WERI-Rb-1 (cell line): ENCODE results near the gene ACE2.

Experiments
- DNase-seq: peaks from one replicate; pipeline ENCODE4 v3.0.0-alpha.2; 2020
- H3K27ac ChIP-seq: fragments of 250-450 bp; sonication (Bioruptor Pico); 2 replicates; pipeline ENCODE4 v1.5.1; 2020; ENCODE audit warnings: mild to moderate bottlenecking, moderate library complexity
- H3K27me3 ChIP-seq: fragments of 250-450 bp; sonication (Bioruptor Pico); 2 replicates; pipeline ENCODE4 v1.5.1; 2021; ENCODE audit warnings: mild to moderate bottlenecking, low read depth, moderate library complexity; ENCODE audit not compliant: insufficient read depth, severe bottlenecking
- H3K36me3 ChIP-seq: fragments of 250-450 bp; sonication (Bioruptor Pico); 2 replicates; pipeline ENCODE4 v1.5.1; 2020; ENCODE audit warnings: mild to moderate bottlenecking, moderate library complexity
- H3K4me3 ChIP-seq: 2 replicates; pipeline ENCODE4 v1.5.1; 2011; ENCODE audit warnings: low read depth, mild to moderate bottlenecking, control low read depth, low read length
- H3K9me3 ChIP-seq: fragments of 250-450 bp; sonication (Bioruptor Pico); 2 replicates; pipeline ENCODE4 v1.5.1; 2021; ENCODE audit warnings: mild to moderate bottlenecking, moderate library complexity; ENCODE audit not compliant: severe bottlenecking
- TF ChIP-seq, protein P1 (sequence below): IDR thresholded peaks from 2 replicates; pipeline ENCODE4 v1.5.1; 2011; ENCODE audit warnings: low read depth, mild to moderate bottlenecking, control low read depth, inconsistent platforms, low read length

Gene ACE2

DNA sequence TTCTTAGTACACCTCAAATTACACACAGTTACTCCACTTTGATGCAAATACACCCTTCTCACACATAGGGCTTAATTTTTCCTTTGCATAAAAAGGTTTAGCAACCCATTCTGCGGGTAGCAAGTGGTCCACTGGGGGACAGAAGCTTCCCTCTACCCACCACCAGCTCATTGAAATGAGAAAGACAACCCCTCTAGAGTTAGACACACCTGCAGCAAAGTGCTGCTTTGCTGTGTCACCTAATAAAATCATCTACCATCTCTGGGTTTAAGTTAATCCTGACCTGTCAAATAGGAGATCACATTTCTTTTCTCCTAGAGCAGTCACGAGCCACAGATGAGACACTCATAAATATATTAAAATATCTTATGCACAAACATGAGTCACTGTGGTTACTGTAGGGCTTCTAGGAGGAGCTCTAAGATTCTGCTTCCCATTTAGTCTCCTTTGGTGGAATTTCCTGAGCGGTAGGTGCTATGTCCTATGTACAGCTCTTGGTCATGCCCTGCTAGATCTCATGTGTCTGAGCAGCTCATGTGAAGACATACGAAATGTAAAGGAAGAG is 88.3 kb downstream of the ACE2 start:
- no peak for DNase-seq
- TF ChIP-seq, protein P1, sequence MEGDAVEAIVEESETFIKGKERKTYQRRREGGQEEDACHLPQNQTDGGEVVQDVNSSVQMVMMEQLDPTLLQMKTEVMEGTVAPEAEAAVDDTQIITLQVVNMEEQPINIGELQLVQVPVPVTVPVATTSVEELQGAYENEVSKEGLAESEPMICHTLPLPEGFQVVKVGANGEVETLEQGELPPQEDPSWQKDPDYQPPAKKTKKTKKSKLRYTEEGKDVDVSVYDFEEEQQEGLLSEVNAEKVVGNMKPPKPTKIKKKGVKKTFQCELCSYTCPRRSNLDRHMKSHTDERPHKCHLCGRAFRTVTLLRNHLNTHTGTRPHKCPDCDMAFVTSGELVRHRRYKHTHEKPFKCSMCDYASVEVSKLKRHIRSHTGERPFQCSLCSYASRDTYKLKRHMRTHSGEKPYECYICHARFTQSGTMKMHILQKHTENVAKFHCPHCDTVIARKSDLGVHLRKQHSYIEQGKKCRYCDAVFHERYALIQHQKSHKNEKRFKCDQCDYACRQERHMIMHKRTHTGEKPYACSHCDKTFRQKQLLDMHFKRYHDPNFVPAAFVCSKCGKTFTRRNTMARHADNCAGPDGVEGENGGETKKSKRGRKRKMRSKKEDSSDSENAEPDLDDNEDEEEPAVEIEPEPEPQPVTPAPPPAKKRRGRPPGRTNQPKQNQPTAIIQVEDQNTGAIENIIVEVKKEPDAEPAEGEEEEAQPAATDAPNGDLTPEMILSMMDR: no peak
- Histone ChIP-seq H3K4me3 (no peak overlapping the region), H3K36me3 (no peaks in the 10 kb centered on the region), H3K27me3 (peaks cover 14% of the 10 kb centered on the region), H3K27ac (no peak overlapping the region), H3K9me3 (no peaks in the 10 kb centered on the region)

DNA sequence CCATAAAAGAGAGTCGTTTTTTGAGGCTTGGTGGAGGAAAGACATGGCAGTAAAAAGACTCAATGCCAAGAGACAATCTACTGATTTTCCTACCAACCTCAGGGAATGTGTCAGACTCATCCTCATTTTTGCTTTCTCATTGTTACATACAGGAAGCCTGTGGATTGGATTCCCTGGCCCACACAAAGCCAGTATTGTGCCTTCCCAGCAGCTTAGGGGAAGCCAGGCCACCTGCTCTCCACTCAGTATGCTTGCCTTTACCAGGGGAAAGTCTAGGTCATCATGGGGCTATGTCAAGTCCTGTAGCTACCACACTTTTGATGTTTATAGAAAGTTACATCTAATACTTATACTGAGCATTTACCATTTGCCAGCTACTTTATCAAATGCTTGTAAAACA is 89.2 kb downstream of the ACE2 start:
- Histone ChIP-seq H3K27ac (no peak overlapping the region), H3K9me3 (no peaks in the 10 kb centered on the region), H3K27me3 (peaks cover 22% of the 10 kb centered on the region), H3K36me3 (no peaks in the 10 kb centered on the region), H3K4me3 (no peak overlapping the region)
- TF ChIP-seq, protein P1: no peak
- DNase-seq: no peak
